ENCODE data around the gene CERS3.

CERS3 gene

DNA sequence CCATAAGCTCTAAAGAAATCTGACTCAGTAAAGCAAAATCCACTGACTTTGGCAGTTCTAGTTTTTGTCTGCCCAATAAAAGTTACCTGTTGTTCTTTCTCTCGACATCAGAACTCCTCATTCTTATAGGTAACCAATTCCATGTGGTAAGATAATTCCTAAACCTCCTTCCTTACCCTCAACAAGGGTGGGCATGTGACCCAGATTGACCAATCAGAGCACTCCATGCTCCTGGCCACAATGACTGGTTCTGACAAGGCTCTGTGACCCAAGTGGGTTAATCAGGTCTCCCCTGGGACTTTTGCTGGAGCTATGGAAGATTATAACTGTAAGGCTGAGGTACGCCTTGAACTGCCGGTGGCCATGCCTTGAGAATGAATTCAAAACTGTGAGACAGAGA is 41.5 kb upstream of the CERS3 start:
- H3K27ac ChIP-seq (ENCODE audit: low read depth, low read length) = no peak overlapping the region
- peak; percentile 1 for DNase-seq
- H3K4me1 ChIP-seq (ENCODE audit: control insufficient read depth, low read depth, low read length) = no peaks in the 10 kb centered on the region

DNA sequence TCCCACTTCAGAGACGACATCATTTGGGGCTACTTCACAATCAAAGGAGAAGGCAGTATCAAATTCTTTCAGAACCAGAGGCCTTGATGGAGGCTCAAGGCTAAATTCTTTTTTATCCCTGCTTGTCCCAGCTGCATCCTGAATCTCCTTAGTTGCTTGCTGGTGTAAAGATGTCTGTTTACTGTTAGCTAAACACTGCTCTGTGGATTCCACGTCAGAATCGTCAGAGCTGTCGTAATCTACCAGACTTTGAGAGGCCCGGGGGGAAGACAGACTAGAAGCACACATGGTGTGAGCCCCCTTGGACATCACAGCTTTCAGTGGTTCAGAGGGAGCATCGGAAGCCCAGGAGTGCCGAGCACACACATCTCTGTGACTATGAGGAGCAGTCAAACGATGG is 40.6 kb upstream of the CERS3 start:
- Histone ChIP-seq H3K27ac (ENCODE audit: low read depth, low read length) (no peak overlapping the region), H3K18ac (ENCODE audit: low read length) (no peak overlapping the region), H3K79me1 (ENCODE audit: low read length) (no peaks in the 10 kb centered on the region), H4K8ac (ENCODE audit: low read depth, low read length) (no peak overlapping the region), H3K4me1 (ENCODE audit: control insufficient read depth, low read depth, low read length) (no peaks in the 10 kb centered on the region), H3K4ac (ENCODE audit: low read depth, low read length) (no peak overlapping the region), H3K56ac (ENCODE audit: low read length) (no peak overlapping the region), H3K23ac (ENCODE audit: low read length) (no peak overlapping the region), H3K4me2 (ENCODE audit: low read length) (no peak overlapping the region), H3K36me3 (ENCODE audit: control insufficient read depth, insufficient read depth, low read length) (no peaks in the 10 kb centered on the region), H2BK5ac (ENCODE audit: low read length) (no peak overlapping the region), H2BK120ac (ENCODE audit: low read depth, low read length) (no peak overlapping the region), H2AK5ac (ENCODE audit: low read length) (no peak overlapping the region), H3K27me3 (ENCODE audit: insufficient read depth, low read length, poor library complexity) (no peaks in the 10 kb centered on the region), H4K5ac (ENCODE audit: low read length) (no peak overlapping the region), H3K9ac (ENCODE audit: low read length) (no peak overlapping the region), H3K4me3 (ENCODE audit: low read length) (no peak overlapping the region), H2BK15ac (replicated peaks; ENCODE audit: low read depth) (no peak overlapping the region), H3K79me2 (ENCODE audit: control insufficient read depth, insufficient read depth, low read length) (no peaks in the 10 kb centered on the region)
- no peak for DNase-seq
- no CpG with 5 or more reads among the region's 8 CpGs for WGBS (ENCODE audit: extremely low coverage, insufficient coverage, low lambda C conversion rate)

More for the DNA sequence above, 41.5 kb upstream of the CERS3 start:
- no peak overlapping the region for H2AK5ac ChIP-seq (ENCODE audit: low read length)
- no peak overlapping the region for H4K8ac ChIP-seq (ENCODE audit: low read depth, low read length)
- no peak overlapping the region for H3K4me3 ChIP-seq (ENCODE audit: low read length)
- no peak overlapping the region for H2BK15ac ChIP-seq (replicated peaks; ENCODE audit: low read depth)
- no peaks in the 10 kb centered on the region for H3K79me2 ChIP-seq (ENCODE audit: control insufficient read depth, insufficient read depth, low read length)
- no peaks in the 10 kb centered on the region for H3K36me3 ChIP-seq (ENCODE audit: control insufficient read depth, insufficient read depth, low read length)
- no peak overlapping the region for H3K4ac ChIP-seq (ENCODE audit: low read depth, low read length)
- H3K27me3 ChIP-seq (ENCODE audit: insufficient read depth, low read length, poor library complexity) = no peaks in the 10 kb centered on the region
- WGBS (ENCODE audit: extremely low coverage, insufficient coverage, low lambda C conversion rate) = no CpG with 5 or more reads among the region's 3 CpGs
- H3K18ac ChIP-seq (ENCODE audit: low read length) = no peak overlapping the region
- no peak overlapping the region for H3K9ac ChIP-seq (ENCODE audit: low read length)
- H3K79me1 ChIP-seq (ENCODE audit: low read length) = no peaks in the 10 kb centered on the region
- H2BK120ac ChIP-seq (ENCODE audit: low read depth, low read length) = no peak overlapping the region
- no peak overlapping the region for H2BK5ac ChIP-seq (ENCODE audit: low read length)
- H3K23ac ChIP-seq (ENCODE audit: low read length) = no peak overlapping the region
- H3K56ac ChIP-seq (ENCODE audit: low read length) = no peak overlapping the region
- H3K4me2 ChIP-seq (ENCODE audit: low read length) = no peak overlapping the region
- no peak overlapping the region for H4K5ac ChIP-seq (ENCODE audit: low read length)

DNA sequence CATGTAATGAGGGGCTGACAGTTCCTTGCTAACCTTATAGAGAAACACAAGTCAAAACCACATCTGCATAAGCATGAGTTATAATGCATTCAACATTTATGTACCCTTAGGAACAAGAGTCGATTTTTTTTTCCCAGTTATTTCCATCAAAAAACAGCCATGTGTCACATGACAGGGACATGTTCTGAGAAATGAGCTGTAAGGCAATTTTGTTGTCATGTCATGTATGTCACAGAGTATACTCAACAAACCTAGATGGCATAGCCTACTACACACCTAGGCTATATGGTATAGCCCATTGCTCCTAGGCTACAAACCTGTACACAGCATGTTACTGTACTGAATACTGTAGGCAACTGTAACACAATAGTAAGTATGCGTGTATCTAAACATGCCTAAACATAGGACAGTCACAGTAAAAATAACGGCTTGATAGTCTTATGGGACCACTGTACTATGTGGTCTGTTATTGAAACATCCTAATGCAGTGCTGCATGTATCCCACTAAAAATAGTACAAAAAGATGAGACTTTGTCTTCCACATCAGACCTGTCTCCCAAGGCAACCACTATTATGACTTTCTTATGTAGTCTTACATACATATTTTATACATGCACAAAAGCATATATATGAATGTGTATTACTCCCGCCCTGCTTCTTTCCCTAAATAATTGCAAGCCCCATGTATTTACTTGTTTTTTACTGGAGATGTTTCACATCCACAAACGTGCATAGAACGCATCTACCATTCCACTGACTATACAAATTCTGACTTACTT is 38.3 kb upstream of the CERS3 start:
- Histone ChIP-seq H4K5ac (ENCODE audit: low read length) (no peak overlapping the region), H3K56ac (ENCODE audit: low read length) (no peak overlapping the region), H2BK120ac (ENCODE audit: low read depth, low read length) (no peak overlapping the region), H4K8ac (ENCODE audit: low read depth, low read length) (no peak overlapping the region), H3K9ac (ENCODE audit: low read length) (no peak overlapping the region), H3K79me2 (ENCODE audit: control insufficient read depth, insufficient read depth, low read length) (no peaks in the 10 kb centered on the region), H3K27me3 (ENCODE audit: insufficient read depth, low read length, poor library complexity) (no peaks in the 10 kb centered on the region), H2BK15ac (replicated peaks; ENCODE audit: low read depth) (no peak overlapping the region), H3K36me3 (ENCODE audit: control insufficient read depth, insufficient read depth, low read length) (no peaks in the 10 kb centered on the region), H2BK5ac (ENCODE audit: low read length) (no peak overlapping the region), H3K4me1 (ENCODE audit: control insufficient read depth, low read depth, low read length) (no peaks in the 10 kb centered on the region), H3K4me2 (ENCODE audit: low read length) (no peak overlapping the region), H3K79me1 (ENCODE audit: low read length) (no peaks in the 10 kb centered on the region), H3K27ac (ENCODE audit: low read depth, low read length) (no peak overlapping the region), H3K4ac (ENCODE audit: low read depth, low read length) (no peak overlapping the region), H3K4me3 (ENCODE audit: low read length) (no peak overlapping the region), H3K18ac (ENCODE audit: low read length) (no peak overlapping the region), H3K23ac (ENCODE audit: low read length) (no peak overlapping the region), H2AK5ac (ENCODE audit: low read length) (no peak overlapping the region)
- no CpG with 5 or more reads among the region's 6 CpGs for WGBS (ENCODE audit: extremely low coverage, insufficient coverage, low lambda C conversion rate)
- no peak for DNase-seq

DNA sequence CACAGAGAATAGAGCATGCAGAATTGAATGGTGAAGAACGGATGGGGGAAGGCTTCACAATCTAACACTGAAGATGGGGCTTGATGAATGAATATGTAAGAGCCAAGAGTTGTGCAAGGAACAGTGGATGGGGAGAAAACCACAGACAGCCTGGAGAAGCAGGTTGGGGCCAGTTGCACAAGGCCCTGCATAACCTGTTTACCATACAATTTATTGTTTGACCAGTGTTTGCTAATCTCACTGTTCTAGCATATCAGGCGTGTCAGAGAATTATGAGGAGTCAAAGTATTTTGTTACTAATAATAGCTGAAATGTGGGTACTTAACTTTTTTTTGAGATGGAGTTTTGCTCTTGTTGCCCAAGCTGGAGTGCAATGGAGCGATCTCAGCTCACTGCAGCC is 36.8 kb upstream of the CERS3 start:
- Histone ChIP-seq H2BK120ac (ENCODE audit: low read depth, low read length) (no peak overlapping the region), H3K27me3 (ENCODE audit: insufficient read depth, low read length, poor library complexity) (no peaks in the 10 kb centered on the region), H4K8ac (ENCODE audit: low read depth, low read length) (no peak overlapping the region), H3K4me1 (ENCODE audit: control insufficient read depth, low read depth, low read length) (no peaks in the 10 kb centered on the region), H3K4me2 (ENCODE audit: low read length) (no peak overlapping the region), H2AK5ac (ENCODE audit: low read length) (no peak overlapping the region), H3K9ac (ENCODE audit: low read length) (no peak overlapping the region), H3K4ac (ENCODE audit: low read depth, low read length) (no peak overlapping the region), H3K4me3 (ENCODE audit: low read length) (no peak overlapping the region), H4K5ac (ENCODE audit: low read length) (no peak overlapping the region), H3K27ac (ENCODE audit: low read depth, low read length) (no peak overlapping the region), H3K56ac (ENCODE audit: low read length) (no peak overlapping the region), H3K18ac (ENCODE audit: low read length) (no peak overlapping the region), H3K79me1 (ENCODE audit: low read length) (no peaks in the 10 kb centered on the region), H2BK15ac (replicated peaks; ENCODE audit: low read depth) (no peak overlapping the region), H3K23ac (ENCODE audit: low read length) (no peak overlapping the region), H3K36me3 (ENCODE audit: control insufficient read depth, insufficient read depth, low read length) (no peaks in the 10 kb centered on the region), H2BK5ac (ENCODE audit: low read length) (no peak overlapping the region), H3K79me2 (ENCODE audit: control insufficient read depth, insufficient read depth, low read length) (no peaks in the 10 kb centered on the region)
- DNase-seq = no peak
- WGBS (ENCODE audit: extremely low coverage, insufficient coverage, low lambda C conversion rate) = no CpG with 5 or more reads among the region's 3 CpGs

DNA sequence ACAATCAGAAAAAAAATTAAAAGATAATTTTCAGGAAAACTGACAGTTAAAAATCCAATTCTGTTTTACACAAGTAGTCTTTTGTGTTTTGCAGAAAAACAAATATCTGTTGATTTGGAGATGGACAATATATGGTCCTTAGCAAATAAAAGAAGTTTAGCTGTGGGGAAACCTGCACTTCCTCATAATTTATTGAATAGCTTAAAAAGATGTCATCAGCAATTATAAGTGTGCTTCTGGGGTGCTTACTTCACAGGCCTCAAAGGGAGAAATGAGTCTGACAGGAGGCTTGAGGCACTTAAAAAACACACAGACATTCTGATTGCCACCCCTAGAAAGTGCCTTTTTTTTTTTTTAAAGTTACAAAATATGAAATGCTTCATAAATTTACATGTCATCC is 31.6 kb upstream of the CERS3 start:
- no peaks in the 10 kb centered on the region for H3K79me2 ChIP-seq (ENCODE audit: control insufficient read depth, insufficient read depth, low read length)
- no peak for DNase-seq
- H3K18ac ChIP-seq (ENCODE audit: low read length) = no peak overlapping the region
- H2BK15ac ChIP-seq (replicated peaks; ENCODE audit: low read depth) = no peak overlapping the region
- H2BK120ac ChIP-seq (ENCODE audit: low read depth, low read length) = no peak overlapping the region
- no peak overlapping the region for H3K27ac ChIP-seq (ENCODE audit: low read depth, low read length)
- H4K8ac ChIP-seq (ENCODE audit: low read depth, low read length) = no peak overlapping the region
- no peaks in the 10 kb centered on the region for H3K27me3 ChIP-seq (ENCODE audit: insufficient read depth, low read length, poor library complexity)
- no peak overlapping the region for H3K56ac ChIP-seq (ENCODE audit: low read length)
- no peak overlapping the region for H2BK5ac ChIP-seq (ENCODE audit: low read length)
- no peak overlapping the region for H2AK5ac ChIP-seq (ENCODE audit: low read length)
- no peak overlapping the region for H3K4me3 ChIP-seq (ENCODE audit: low read length)
- no peak overlapping the region for H4K5ac ChIP-seq (ENCODE audit: low read length)
- no peak overlapping the region for H3K9ac ChIP-seq (ENCODE audit: low read length)
- H3K23ac ChIP-seq (ENCODE audit: low read length) = no peak overlapping the region
- no peak overlapping the region for H3K4me2 ChIP-seq (ENCODE audit: low read length)
- no peaks in the 10 kb centered on the region for H3K79me1 ChIP-seq (ENCODE audit: low read length)
- no peaks in the 10 kb centered on the region for H3K4me1 ChIP-seq (ENCODE audit: control insufficient read depth, low read depth, low read length)
- no peaks in the 10 kb centered on the region for H3K36me3 ChIP-seq (ENCODE audit: control insufficient read depth, insufficient read depth, low read length)
- no peak overlapping the region for H3K4ac ChIP-seq (ENCODE audit: low read depth, low read length)

DNA sequence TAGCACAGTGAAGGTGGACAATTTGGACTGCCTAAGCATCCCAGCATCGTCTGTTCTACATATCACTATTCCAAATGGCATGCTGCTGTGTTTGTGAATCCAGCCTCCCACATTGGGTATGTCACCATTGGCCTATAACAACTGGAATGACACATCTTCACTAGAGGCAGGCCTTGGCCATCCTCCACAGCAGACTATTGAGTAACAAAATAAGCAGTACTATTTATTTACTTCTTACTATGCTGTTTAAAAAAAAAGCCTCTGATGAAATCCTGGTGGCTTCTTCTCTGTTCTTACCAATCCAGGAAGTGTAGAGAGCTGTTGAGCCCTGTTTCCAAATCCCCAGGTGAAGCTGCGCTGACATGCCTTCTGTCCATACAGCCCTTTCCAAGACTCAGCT is 30.6 kb upstream of the CERS3 start:
- Histone ChIP-seq H3K18ac (ENCODE audit: low read length) (no peak overlapping the region), H2BK5ac (ENCODE audit: low read length) (no peak overlapping the region), H4K8ac (ENCODE audit: low read depth, low read length) (no peak overlapping the region), H3K27me3 (ENCODE audit: insufficient read depth, low read length, poor library complexity) (no peaks in the 10 kb centered on the region), H3K9ac (ENCODE audit: low read length) (no peak overlapping the region), H2AK5ac (ENCODE audit: low read length) (no peak overlapping the region), H2BK15ac (replicated peaks; ENCODE audit: low read depth) (no peak overlapping the region), H3K4me2 (ENCODE audit: low read length) (no peak overlapping the region), H3K79me1 (ENCODE audit: low read length) (no peaks in the 10 kb centered on the region), H3K36me3 (ENCODE audit: control insufficient read depth, insufficient read depth, low read length) (no peaks in the 10 kb centered on the region), H3K56ac (ENCODE audit: low read length) (no peak overlapping the region), H4K5ac (ENCODE audit: low read length) (no peak overlapping the region), H3K4me1 (ENCODE audit: control insufficient read depth, low read depth, low read length) (no peaks in the 10 kb centered on the region), H3K27ac (ENCODE audit: low read depth, low read length) (no peak overlapping the region), H3K79me2 (ENCODE audit: control insufficient read depth, insufficient read depth, low read length) (no peaks in the 10 kb centered on the region), H3K23ac (ENCODE audit: low read length) (no peak overlapping the region), H3K4ac (ENCODE audit: low read depth, low read length) (no peak overlapping the region), H3K4me3 (ENCODE audit: low read length) (no peak overlapping the region), H2BK120ac (ENCODE audit: low read depth, low read length) (no peak overlapping the region)
- DNase-seq = no peak
- WGBS (ENCODE audit: extremely low coverage, insufficient coverage, low lambda C conversion rate) = no CpG with 5 or more reads among the region's 2 CpGs

Measured in mesendoderm (in vitro differentiated cells).